ENCODE results near the gene PROSER3. TPM values are rescaled to one million over a fixed set of nuclear protein-coding genes. Genes with fewer than 3 reads are reported as not detected.

Gene PROSER3
- total and polyA plus RNA-seq, 2 of the 13 experiments (the other 11 are each of a cell fraction or from before 2014, with no cell fraction given), result 5.1 to 5.7 TPM

GRCh38 chr19:35767288-35768081, 9.5 kb downstream of the PROSER3 start (continued):
- TF ChIP-seq, protein P1, sequence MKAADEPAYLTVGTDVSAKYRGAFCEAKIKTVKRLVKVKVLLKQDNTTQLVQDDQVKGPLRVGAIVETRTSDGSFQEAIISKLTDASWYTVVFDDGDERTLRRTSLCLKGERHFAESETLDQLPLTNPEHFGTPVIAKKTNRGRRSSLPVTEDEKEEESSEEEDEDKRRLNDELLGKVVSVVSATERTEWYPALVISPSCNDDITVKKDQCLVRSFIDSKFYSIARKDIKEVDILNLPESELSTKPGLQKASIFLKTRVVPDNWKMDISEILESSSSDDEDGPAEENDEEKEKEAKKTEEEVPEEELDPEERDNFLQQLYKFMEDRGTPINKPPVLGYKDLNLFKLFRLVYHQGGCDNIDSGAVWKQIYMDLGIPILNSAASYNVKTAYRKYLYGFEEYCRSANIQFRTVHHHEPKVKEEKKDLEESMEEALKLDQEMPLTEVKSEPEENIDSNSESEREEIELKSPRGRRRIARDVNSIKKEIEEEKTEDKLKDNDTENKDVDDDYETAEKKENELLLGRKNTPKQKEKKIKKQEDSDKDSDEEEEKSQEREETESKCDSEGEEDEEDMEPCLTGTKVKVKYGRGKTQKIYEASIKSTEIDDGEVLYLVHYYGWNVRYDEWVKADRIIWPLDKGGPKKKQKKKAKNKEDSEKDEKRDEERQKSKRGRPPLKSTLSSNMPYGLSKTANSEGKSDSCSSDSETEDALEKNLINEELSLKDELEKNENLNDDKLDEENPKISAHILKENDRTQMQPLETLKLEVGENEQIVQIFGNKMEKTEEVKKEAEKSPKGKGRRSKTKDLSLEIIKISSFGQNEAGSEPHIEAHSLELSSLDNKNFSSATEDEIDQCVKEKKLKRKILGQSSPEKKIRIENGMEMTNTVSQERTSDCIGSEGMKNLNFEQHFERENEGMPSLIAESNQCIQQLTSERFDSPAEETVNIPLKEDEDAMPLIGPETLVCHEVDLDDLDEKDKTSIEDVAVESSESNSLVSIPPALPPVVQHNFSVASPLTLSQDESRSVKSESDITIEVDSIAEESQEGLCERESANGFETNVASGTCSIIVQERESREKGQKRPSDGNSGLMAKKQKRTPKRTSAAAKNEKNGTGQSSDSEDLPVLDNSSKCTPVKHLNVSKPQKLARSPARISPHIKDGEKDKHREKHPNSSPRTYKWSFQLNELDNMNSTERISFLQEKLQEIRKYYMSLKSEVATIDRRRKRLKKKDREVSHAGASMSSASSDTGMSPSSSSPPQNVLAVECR (CRISPR knock-in tag; IDR thresholded peaks at IDR 0.05; ENCODE audit: borderline replicate concordance), result peak; percentile 38; the same call in 1 of the 2 replicates
- TF ChIP-seq RELA (CRISPR knock-in tag; IDR thresholded peaks at IDR 0.05) (no peak), CBX2 (IDR thresholded peaks at IDR 0.05; ENCODE audit: low read depth, low read length) (no peak), CBX2 (CRISPR knock-in tag; IDR thresholded peaks at IDR 0.05; ENCODE audit: low read depth) (no peak), ZNF318 (CRISPR knock-in tag; IDR thresholded peaks at IDR 0.05) (no peak), ZNF629 (CRISPR knock-in tag; conservative IDR thresholded peaks at IDR 0.05) (no peak), SP5 (CRISPR knock-in tag; IDR thresholded peaks at IDR 0.05; ENCODE audit: borderline replicate concordance, low read depth) (0 out of 2 replicates have a peak, but pooled peaks have one; percentile 25), ZBTB38 (CRISPR knock-in tag; IDR thresholded peaks at IDR 0.05) (no peak), ZNF879 (CRISPR knock-in tag; IDR thresholded peaks at IDR 0.05) (no peak), ZNF678 (CRISPR knock-in tag; IDR thresholded peaks at IDR 0.05) (no peak), TOPORS (CRISPR knock-in tag; IDR thresholded peaks at IDR 0.05) (no peak), FIP1L1 (IDR thresholded peaks at IDR 0.05; ENCODE audit: borderline replicate concordance, insufficient read depth, low read depth, low read length) (no peak)
- TF ChIP-seq, protein P2, sequence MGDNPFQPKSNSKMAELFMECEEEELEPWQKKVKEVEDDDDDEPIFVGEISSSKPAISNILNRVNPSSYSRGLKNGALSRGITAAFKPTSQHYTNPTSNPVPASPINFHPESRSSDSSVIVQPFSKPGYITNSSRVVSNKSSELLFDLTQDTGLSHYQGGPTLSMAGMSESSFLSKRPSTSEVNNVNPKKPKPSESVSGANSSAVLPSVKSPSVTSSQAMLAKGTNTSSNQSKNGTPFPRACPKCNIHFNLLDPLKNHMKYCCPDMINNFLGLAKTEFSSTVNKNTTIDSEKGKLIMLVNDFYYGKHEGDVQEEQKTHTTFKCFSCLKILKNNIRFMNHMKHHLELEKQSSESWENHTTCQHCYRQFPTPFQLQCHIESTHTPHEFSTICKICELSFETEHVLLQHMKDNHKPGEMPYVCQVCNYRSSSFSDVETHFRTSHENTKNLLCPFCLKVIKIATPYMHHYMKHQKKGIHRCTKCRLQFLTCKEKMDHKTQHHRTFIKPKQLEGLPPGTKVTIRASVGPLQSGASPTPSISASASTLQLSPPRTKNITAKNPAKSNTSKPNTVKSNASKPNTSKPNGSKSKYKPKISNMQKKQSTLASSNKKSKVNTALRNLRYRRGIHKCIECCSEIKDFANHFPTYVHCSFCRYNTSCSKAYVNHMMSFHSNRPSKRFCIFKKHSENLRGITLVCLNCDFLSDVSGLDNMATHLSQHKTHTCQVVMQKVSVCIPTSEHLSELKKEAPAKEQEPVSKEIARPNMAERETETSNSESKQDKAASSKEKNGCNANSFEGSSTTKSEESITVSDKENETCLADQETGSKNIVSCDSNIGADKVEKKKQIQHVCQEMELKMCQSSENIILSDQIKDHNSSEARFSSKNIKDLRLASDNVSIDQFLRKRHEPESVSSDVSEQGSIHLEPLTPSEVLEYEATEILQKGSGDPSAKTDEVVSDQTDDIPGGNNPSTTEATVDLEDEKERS (CRISPR knock-in tag; IDR thresholded peaks at IDR 0.05), result no peak

Measured in HepG2 (cell line).